K562 (cell line): ENCODE data around the gene GRIP1.

ENCODE experiments used
- EZH2 ChIP-seq: IDR thresholded peaks from 2 replicates; pipeline ENCODE4 v1.6.1; 2012; ENCODE audit warnings: low read depth, mild to moderate bottlenecking, inconsistent platforms, low read length, borderline replicate concordance
- JUN ChIP-seq, 2 experiments: sonication (generic) in 1 of 2; formaldehyde crosslinking in 1 of 2; IDR thresholded peaks; 2 replicates each; pipeline versions ENCODE4 v1.6.1 to v1.8.0; 2012 to 2022; ENCODE audit warnings: borderline replicate concordance in 2 of 2, mild to moderate bottlenecking in 2 of 2, improper control_type of control experiment in 1 of 2, low read depth in 1 of 2, low read length in 1 of 2, missing genetic modification reagents in 1 of 2
- MXI1 ChIP-seq: IDR thresholded peaks from 2 replicates; pipeline ENCODE4 v1.6.1; 2011; ENCODE audit warnings: low read depth, mild to moderate bottlenecking, improper control_type of control experiment, low read length
- POLR2A ChIP-seq: fragments of 450-650 bp; conservative IDR thresholded peaks from 2 replicates; pipeline ENCODE4 v1.6.1; 2016
- SMARCA4 ChIP-seq: fragments of 450-650 bp; IDR thresholded peaks from 2 replicates; pipeline ENCODE4 v1.6.1; 2016
- SMARCA5 ChIP-seq: fragments of 450-650 bp; IDR thresholded peaks from 2 replicates; pipeline ENCODE4 v1.6.1; 2016
- SP1 ChIP-seq: sonication (generic); formaldehyde crosslinking; IDR thresholded peaks from 2 replicates; pipeline ENCODE4 v1.8.1; 2022; ENCODE audit warnings: mild to moderate bottlenecking, missing genetic modification reagents
- SP2 ChIP-seq: IDR thresholded peaks from 2 replicates; pipeline ENCODE4 v1.6.1; 2011; ENCODE audit warnings: mild to moderate bottlenecking, low read depth, low read length, moderate library complexity; ENCODE audit not compliant: poor library complexity, severe bottlenecking; ENCODE audit errors: extremely low read depth
- ZFP36 ChIP-seq: fragments of 150-350 bp; IDR thresholded peaks from 2 replicates; pipeline ENCODE4 v1.6.1; 2018; ENCODE audit warnings: low read length, low read depth; ENCODE audit not compliant: partially characterized antibody
- TF ChIP-seq, protein P1 (sequence below), 3 experiments: fragments of 200-800 bp in 1 of 3; fragments of 250-450 bp in 1 of 3; fragments of 450-650 bp in 1 of 3; sonication (Bioruptor Pico) in 1 of 3; sonication (Bioruptor generic) in 1 of 3; formaldehyde crosslinking in 1 of 3; IDR thresholded peaks; 2 replicates each; pipeline versions ENCODE4 v1.6.1 to v1.8.0; 2016 to 2022; ENCODE audit warnings: mild to moderate bottlenecking in 2 of 3, missing genetic modification characterization in 2 of 3, missing compliant biosample characterization in 1 of 3, moderate library complexity in 1 of 3
- TF ChIP-seq, protein P2 (sequence below), 3 experiments: IDR thresholded peaks in 2 of 3; conservative IDR thresholded peaks in 1 of 3; 2 replicates each; pipeline ENCODE4 v1.5.1; 2011 to 2012; ENCODE audit warnings: low read length in 3 of 3, mild to moderate bottlenecking in 3 of 3, control low read depth in 2 of 3, improper control_type of control experiment in 1 of 3, inconsistent platforms in 1 of 3, low read depth in 1 of 3, mixed read lengths in 1 of 3, moderate library complexity in 1 of 3; ENCODE audit not compliant: insufficient read depth in 2 of 3
- TF ChIP-seq, protein P3 (sequence below), 2 experiments: fragments of 450-650 bp; IDR thresholded peaks; 2 replicates each; pipeline ENCODE4 v1.6.1; 2016; ENCODE audit warnings: mild to moderate bottlenecking in 2 of 2, borderline replicate concordance in 1 of 2, low read depth in 1 of 2, moderate library complexity in 1 of 2
- TF ChIP-seq, protein P4 (sequence below), 2 experiments: fragments of 450-650 bp; IDR thresholded peaks; 2 replicates each; pipeline ENCODE4 v1.6.1; 2016
- TF ChIP-seq, protein P5 (sequence below): sonication (generic); formaldehyde crosslinking; IDR thresholded peaks from 2 replicates; pipeline ENCODE4 v1.9.0; 2022; ENCODE audit warnings: mild to moderate bottlenecking, missing genetic modification reagents

DNA sequence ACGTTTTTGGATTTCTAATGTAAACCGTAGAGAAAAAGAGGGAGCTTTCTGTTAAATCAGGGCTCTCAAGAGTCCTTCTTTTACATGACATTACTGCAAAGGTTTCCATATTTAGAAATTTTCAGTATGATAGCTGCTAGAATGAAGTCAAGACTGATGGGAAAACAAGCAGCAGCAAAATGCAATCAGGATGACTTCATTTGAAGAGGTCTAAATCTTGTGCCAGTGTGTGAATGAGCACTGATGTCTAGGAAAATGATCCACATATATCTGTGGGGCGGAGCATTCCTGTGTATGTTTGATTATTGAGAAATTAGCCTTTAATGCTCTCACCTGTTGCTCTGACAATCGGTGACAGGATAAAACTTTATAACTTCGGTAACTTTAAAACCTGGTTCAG, 73.6 kb downstream of the GRIP1 start:
- no peak for TF ChIP-seq SP2
- TF ChIP-seq, protein P1, sequence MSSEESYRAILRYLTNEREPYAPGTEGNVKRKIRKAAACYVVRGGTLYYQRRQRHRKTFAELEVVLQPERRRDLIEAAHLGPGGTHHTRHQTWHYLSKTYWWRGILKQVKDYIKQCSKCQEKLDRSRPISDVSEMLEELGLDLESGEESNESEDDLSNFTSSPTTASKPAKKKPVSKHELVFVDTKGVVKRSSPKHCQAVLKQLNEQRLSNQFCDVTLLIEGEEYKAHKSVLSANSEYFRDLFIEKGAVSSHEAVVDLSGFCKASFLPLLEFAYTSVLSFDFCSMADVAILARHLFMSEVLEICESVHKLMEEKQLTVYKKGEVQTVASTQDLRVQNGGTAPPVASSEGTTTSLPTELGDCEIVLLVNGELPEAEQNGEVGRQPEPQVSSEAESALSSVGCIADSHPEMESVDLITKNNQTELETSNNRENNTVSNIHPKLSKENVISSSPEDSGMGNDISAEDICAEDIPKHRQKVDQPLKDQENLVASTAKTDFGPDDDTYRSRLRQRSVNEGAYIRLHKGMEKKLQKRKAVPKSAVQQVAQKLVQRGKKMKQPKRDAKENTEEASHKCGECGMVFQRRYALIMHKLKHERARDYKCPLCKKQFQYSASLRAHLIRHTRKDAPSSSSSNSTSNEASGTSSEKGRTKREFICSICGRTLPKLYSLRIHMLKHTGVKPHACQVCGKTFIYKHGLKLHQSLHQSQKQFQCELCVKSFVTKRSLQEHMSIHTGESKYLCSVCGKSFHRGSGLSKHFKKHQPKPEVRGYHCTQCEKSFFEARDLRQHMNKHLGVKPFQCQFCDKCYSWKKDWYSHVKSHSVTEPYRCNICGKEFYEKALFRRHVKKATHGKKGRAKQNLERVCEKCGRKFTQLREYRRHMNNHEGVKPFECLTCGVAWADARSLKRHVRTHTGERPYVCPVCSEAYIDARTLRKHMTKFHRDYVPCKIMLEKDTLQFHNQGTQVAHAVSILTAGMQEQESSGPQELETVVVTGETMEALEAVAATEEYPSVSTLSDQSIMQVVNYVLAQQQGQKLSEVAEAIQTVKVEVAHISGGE (CRISPR knock-in tag; IDR thresholded peaks at IDR 0.05): no peak
- TF ChIP-seq JUN (IDR thresholded peaks at IDR 0.05; ENCODE audit: borderline replicate concordance, low read depth, low read length): no peak
- TF ChIP-seq JUN (CRISPR knock-in tag; IDR thresholded peaks at IDR 0.05; ENCODE audit: borderline replicate concordance): no peak
- TF ChIP-seq, protein P2, sequence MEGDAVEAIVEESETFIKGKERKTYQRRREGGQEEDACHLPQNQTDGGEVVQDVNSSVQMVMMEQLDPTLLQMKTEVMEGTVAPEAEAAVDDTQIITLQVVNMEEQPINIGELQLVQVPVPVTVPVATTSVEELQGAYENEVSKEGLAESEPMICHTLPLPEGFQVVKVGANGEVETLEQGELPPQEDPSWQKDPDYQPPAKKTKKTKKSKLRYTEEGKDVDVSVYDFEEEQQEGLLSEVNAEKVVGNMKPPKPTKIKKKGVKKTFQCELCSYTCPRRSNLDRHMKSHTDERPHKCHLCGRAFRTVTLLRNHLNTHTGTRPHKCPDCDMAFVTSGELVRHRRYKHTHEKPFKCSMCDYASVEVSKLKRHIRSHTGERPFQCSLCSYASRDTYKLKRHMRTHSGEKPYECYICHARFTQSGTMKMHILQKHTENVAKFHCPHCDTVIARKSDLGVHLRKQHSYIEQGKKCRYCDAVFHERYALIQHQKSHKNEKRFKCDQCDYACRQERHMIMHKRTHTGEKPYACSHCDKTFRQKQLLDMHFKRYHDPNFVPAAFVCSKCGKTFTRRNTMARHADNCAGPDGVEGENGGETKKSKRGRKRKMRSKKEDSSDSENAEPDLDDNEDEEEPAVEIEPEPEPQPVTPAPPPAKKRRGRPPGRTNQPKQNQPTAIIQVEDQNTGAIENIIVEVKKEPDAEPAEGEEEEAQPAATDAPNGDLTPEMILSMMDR (IDR thresholded peaks at IDR 0.05 in 2 of 3, conservative IDR thresholded peaks at IDR 0.05 in 1 of 3; ENCODE audit: insufficient read depth in 2 of 3, low read depth in 1 of 3, low read length in 3 of 3): no peak
- no peak for TF ChIP-seq SMARCA5
- TF ChIP-seq SP1: no peak
- no peak for TF ChIP-seq EZH2
- TF ChIP-seq ZFP36: no peak
- TF ChIP-seq, protein P3, sequence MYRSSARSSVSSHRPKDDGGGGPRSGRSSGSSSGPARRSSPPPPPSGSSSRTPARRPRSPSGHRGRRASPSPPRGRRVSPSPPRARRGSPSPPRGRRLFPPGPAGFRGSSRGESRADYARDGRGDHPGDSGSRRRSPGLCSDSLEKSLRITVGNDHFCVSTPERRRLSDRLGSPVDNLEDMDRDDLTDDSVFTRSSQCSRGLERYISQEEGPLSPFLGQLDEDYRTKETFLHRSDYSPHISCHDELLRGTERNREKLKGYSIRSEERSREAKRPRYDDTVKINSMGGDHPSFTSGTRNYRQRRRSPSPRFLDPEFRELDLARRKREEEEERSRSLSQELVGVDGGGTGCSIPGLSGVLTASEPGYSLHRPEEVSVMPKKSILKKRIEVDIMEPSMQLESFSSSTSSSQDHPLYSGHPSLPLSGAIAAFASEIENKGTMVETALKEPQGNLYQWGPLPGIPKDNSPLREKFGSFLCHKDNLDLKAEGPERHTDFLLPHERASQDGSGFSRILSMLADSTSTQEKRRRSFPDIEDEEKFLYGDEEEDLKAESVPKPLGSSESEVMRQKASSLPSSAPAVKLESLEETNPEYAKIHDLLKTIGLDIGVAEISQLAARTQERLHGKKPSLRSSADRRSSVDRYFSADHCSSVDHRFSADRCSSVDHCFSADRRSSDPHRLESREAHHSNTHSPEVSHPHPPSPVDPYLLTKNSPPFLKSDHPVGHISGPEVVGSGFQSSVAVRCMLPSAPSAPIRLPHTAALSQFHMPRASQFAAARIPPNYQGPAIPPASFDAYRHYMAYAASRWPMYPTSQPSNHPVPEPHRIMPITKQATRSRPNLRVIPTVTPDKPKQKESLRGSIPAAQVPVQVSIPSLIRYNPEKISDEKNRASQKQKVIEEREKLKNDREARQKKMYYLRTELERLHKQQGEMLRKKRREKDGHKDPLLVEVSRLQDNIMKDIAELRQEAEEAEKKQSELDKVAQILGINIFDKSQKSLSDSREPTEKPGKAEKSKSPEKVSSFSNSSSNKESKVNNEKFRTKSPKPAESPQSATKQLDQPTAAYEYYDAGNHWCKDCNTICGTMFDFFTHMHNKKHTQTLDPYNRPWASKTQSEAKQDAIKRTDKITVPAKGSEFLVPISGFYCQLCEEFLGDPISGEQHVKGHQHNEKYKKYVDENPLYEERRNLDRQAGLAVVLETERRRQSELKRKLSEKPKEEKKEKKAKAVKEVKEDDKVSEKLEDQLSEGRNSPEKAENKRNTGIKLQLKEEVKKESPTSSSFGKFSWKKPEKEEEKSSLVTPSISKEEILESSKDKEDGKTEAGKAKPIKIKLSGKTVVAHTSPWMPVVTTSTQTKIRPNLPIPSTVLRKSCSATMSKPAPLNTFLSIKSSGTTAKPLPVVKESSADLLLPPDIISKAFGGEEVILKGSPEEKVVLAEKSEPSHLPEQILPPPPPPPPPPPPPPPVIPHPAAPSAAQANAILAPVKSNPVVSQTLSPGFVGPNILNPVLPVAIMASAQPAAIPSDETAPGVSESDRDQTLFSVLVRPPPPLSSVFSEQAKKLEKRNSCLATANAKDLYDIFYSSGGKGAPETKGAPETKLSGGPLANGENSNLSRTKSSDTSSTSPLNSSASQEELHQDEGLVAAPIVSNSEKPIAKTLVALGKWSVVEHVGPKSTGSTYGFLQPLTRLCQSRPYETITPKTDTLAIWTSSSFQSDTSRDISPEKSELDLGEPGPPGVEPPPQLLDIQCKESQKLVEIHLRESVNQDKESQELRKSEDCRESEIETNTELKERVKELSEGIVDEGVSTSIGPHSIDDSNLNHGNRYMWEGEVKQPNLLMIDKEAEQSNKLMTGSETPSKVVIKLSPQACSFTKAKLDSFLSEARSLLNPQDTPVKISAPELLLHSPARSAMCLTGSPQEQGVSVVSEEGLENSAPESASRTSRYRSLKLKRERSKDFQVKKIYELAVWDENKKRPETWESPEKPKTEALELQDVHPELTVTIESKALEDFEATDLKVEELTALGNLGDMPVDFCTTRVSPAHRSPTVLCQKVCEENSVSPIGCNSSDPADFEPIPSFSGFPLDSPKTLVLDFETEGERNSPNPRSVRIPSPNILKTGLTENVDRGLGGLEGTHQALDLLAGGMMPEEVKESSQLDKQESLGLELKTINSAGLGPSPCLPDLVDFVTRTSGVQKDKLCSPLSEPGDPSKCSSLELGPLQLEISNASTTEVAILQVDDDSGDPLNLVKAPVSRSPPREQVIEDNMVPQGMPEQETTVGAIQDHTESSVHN (IDR thresholded peaks at IDR 0.05; ENCODE audit: borderline replicate concordance in 1 of 2, low read depth in 1 of 2): no peak
- TF ChIP-seq, protein P4, sequence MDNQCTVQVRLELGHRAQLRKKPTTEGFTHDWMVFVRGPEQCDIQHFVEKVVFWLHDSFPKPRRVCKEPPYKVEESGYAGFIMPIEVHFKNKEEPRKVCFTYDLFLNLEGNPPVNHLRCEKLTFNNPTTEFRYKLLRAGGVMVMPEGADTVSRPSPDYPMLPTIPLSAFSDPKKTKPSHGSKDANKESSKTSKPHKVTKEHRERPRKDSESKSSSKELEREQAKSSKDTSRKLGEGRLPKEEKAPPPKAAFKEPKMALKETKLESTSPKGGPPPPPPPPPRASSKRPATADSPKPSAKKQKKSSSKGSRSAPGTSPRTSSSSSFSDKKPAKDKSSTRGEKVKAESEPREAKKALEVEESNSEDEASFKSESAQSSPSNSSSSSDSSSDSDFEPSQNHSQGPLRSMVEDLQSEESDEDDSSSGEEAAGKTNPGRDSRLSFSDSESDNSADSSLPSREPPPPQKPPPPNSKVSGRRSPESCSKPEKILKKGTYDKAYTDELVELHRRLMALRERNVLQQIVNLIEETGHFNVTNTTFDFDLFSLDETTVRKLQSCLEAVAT (IDR thresholded peaks at IDR 0.05): no peak
- TF ChIP-seq POLR2A: no peak
- TF ChIP-seq, protein P5, sequence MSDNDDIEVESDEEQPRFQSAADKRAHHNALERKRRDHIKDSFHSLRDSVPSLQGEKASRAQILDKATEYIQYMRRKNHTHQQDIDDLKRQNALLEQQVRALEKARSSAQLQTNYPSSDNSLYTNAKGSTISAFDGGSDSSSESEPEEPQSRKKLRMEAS: no peak
- no peak for TF ChIP-seq MXI1
- TF ChIP-seq SMARCA4: no peak
